Anterior cingulate cortex (tissue), 58 donors: ENCODE data around the gene EPAS1.
A peak's percentile ranks its signal among the peaks of the same experiment; 100 is the strongest.

Experiments used
- DNase-seq, 58 donors: peaks; one replicate each; lab custom pipeline; 2025; lab: John Stamatoyannopoulos, UW

EPAS1 gene

DNA sequence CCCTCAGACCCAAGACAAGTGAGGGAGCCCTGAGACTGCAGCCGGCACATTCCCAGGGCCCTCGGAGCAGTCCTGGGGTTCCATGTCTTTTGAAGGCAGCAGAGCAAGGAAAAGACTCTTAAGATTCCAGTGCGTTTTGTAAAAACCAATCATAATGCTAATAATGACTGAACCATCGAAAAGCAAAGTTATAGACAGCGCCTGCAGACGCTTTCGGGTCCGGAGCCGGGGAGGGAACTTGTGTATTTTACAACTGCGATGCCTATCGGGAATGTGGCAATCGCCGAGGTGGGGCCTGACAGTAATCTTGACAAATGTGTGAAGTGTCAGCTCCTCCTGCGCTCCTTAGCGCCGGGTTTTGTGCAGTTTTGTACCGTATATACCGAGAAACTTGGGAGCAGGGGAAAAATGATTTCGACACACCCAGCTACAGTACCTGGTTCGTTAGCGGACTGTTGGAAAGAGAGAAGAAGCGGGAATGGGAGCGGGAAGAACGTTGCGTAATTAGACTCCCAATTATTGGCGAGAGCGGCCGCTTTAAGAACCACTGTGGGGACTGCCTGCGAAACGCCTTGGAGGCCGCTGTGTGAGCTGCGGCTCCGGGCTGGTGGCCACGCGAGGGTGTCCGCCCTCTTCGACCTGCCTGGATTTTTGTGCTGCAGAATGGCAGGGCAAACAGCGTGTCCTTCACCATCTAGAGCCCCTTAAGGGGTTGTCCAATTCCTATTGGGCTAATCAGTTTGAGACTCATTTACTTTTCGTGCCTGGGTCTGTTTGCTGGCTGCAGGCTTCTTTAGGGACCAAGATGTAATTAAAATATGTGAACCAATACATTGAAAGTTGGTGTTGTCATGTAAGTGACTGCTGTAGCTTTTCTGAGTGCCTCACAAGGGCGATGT is 2.4 kb downstream of the EPAS1 start:
- DNase-seq: peak in 32 of 58 donors; percentile 11 to 69 (median 29)

DNA sequence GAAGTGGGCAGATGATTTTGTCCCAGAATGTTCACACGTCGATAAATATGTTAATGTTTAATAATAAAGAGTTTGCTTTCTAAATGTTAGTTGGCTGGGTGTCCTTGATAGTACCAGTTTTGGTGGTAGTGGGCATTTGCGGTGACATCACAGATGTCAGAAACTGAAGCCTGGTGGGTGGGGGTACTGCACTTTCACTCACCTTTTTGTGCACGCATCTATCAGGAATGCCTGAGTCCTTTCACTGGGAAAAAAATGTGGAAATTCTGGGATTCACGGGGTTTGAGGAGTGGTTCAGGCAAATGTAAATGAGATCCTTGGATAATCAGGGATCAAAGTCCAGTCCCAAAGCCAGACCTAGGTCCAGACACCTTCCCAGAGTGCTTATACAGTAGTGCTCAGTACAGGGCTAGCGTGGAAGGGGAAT is 3.2 kb downstream of the EPAS1 start:
- DNase-seq: no peak

DNA sequence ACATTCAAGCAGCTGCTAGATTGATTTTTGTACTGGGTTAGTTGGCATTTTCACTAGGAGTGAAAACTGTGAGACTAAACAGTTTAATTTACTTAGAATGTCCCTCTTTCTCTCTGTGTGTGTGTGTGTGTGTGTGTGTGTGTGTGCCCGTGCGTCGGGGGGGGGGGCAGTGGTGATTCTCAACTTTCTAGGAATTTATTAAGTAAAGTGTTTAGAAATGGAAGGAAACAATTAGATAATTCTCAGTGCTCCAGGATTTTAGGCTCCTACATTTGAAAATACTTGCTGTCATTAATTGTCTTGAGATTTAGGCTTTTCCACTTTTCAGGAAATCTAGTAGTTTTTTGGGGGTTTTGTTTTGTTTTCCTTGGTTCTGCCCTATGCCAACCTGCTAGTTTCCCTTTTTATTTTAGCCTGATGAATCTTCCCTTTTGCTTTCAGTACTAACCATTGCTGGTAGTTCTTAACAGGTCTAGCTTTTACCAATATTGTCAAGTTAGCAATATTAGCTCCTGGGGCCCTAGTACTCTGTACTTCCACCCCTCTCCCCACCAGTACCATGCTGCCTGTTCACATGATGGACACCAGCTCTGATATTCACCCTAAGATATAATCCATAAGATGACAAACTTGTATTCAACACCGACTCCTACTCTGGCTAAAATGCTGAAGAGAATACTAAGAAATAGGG is 4.9 kb downstream of the EPAS1 start:
- DNase-seq: no peak

DNA sequence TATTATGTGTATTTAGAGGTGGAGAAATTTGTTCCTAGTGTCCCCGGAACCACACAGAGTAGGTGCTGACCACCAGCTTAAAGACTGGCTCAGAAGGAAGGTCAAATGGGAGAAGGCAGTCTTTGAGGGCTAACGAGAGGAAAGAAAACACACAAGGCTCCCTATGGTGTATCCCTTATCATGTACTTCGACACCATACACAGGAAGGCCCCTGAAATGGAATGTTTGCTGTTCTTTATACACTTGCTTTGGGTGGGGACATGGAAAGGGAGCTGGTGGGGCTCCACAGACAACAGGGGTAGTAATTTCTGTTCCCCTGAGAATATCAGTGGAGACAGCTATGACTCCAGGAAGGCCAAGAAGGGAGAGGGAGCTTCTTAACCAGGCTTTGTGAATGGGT is 6.0 kb downstream of the EPAS1 start:
- no peak for DNase-seq

DNA sequence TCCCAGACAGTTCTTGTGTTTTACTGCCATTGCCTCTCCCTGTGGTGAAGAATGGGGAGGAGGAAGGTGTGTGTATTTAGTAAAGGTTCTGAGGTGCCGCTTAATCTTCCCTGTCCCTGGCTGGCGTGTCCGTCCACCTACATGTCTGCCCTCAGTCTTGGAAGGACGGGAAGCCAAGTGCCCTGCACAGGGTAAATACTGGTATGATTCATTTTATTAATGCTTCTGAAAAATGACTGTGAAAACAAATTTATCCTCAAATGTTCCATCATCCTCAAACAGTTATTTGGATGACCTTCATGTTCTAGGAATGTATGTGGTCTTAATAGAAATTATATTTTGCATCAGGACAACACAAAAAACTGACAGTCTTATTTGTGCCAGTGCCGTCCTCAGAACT is 6.6 kb downstream of the EPAS1 start:
- DNase-seq: no peak

DNA sequence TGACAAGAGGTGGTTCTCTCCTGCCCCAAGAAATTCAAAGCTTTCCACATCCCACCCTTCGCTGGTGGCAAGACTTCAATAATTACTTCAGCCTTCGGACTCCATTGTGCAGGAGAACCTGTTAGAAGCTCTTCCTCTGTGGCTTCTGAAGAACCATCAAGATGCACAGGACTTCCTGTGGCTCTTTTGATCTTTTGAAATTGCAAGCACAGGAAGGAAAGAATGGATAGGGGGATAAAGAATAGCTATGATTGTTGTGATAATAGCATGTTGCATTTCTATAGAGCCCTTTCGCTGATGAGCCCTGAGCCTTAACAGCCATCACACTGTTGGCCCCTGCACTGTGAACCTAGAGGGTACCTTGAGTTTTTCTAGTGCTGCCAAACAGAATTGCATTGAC is 7.4 kb downstream of the EPAS1 start:
- no peak for DNase-seq

DNA sequence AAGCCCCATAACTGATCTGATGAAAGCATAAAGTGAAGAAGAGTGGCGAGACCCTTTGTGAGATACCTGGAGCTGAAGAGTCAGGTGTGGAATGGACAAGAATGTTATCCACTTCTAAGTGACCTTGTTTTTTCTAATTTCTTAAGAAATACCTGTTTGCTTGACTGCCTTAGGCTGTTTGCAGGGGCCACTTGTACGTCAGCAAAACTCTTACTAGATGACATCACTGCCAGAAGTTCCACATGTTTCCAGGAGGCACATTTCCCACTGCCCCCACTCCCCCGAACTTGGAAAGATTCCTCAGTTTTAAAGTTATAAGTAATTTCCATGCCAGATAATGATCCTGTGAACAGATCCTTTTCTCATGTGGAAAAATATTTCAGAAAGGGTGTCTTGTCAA is 8.0 kb downstream of the EPAS1 start:
- no peak for DNase-seq

DNA sequence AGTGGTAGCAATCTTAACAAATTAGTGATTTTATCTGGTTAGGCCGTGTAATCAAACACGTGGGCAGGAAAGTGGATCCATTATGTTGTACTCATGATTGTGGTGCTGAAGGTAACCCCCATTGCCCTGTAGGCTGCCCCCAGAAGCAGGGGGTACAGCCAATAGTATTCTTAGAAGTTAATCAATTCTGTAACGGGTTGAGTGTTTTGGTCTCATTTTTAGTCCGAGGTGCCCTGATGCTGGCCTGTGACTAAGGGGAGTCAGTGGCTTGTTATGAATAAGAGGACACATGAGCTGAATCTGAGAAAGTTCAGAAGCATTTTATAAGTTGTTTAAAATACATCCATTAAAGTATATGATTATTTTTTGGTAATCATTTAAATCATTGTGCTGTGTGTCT is 8.6 kb downstream of the EPAS1 start:
- DNase-seq: no peak

DNA sequence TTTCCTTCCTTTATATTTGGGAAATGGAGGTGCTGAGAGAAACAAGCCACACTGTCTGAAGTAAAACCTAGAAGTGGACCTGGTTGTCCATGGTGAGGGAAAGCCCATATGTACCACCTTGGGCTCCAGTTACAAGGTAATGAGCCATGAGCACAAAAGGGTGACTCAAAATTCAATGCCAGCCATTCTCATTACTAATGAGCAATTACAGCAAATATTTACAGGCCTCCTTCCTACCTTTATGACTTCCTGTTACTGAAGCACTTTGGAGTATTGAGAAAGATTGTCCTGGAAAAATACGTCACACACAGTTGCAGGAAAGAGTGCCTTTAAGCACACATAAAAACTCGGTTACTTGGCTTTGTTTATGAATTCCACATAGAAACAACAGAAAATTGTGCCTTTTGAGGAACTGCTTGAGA is 9.1 kb downstream of the EPAS1 start:
- DNase-seq: no peak

DNA sequence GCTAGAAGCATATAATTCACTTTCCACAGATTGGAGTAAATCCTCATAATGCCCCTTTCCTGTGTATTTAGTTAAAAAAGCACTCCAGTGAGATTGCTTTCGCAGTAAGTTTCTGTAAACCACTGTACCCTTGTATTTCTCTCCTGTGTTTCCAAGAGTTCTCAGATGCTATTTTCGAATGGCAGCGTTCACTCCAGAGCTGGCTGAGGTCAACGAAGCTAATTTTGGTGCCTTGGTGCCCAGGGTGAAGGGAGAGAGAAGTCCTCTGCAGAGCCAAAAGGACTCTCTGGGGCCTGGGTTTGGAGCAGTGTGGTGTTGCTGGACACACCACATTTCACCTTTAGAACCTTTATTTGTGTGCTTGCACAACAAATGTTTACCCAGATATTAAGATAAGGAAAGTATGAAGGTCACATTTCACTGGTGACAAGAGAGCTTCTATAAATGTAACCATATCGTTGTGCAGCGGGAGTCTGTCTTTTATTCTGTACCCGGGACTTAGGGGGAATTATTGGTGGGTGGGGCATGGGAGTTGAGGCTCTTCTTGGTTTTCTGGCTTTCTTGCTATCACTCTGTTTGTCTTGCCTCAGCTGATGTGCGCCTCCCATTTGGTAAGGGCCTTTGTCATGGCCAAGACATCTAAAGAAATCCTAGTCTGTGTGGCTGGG is 9.9 kb downstream of the EPAS1 start:
- DNase-seq: no peak

DNA sequence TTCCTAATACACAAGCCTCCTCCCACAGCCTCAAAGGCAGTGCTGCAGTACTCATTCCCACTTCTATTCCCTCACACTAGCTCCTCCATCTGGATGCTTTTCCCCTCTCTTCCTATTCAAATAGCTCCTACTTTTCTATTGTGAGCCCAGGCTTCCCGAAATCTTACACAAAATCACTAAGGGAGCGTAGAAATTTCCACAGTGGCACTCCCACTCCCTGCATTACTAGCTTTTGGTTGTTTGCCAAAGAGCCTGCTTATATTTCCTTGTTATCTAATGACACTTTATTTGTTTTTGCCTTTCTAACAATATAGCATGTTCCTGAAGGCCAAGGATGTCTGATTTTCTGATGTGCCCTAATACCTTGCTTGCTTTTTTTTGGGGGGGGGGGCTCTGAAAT is 10.9 kb downstream of the EPAS1 start:
- DNase-seq: no peak

DNA sequence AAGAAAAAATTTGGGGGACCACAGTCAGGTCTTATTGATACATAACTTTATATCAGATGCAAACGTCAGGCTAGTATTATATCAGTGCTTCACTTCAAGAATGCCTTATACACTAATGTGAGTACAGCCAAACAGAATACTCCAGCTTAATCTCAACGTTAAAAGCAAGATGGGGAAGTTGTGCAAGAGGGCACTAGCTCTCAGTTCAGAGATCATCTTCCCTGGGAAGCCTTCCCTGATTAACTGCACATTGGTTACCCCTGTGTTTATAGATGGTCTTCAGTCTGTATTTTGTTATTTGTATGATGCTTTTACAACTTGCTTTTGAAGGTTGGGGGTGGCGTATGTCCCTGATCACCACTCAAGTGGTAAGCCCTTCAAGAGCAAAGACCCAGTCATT is 11.4 kb downstream of the EPAS1 start:
- no peak for DNase-seq

DNA sequence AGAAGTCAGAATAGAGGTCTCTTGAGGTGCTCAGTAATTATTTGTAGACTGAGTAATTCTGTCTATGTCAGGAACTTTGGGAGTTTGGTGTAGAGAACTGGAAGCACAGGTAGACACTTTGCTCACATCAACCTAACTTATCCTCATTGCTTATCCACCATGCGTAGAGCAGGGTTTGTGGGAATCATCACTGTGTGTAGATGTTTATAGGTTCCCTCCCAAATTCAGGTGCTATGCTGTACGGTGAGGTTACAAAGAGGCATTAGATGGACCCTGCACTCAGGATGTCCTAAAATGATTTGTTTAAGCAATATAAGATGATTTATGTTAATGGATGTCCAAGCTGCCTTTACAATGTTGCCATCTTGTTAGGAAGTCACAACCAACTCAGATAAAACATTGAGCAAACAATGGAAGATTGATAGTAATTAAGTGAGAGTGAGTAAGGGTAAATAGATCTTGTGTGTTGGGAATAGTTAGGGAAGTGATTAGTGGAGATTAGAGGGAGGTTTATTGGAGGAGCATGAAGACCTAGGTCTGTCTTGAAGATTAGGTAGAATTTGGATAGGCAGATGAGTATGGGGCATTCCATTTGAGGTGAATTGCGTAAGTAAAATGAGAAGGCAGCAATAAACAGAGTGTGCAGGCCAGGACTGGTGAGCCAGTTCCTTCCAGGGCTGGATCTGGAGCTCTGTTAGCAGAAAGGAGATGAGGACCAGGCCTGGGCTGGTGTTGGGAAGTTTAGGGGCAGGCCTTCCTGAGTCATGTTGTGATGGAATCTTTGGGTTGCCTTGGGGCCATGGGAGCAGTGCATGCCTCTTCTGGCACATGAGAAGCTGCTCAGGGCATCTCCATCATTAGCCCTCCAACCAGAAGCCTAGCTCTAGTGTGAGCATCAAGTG is 12.1 kb downstream of the EPAS1 start:
- DNase-seq: no peak

DNA sequence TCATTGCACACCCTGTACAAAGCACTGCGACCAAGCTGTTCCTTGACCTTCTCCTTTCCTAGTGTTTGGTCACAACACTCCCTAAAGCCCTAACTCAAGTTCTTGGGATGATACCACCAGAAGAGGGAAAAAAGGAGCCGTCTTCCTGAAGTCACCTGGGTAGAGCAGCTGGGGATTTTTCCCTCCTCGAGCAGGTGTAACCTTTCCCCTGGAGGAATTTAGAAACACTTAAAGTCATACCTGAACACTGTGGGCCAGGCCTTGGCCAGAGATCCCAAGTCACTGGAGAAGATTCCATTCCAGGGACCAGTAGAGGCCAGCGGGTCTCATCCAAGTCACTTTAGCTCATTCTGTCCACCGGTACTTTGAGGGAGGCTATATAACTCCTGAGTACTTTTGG is 13.2 kb downstream of the EPAS1 start:
- DNase-seq: no peak

DNA sequence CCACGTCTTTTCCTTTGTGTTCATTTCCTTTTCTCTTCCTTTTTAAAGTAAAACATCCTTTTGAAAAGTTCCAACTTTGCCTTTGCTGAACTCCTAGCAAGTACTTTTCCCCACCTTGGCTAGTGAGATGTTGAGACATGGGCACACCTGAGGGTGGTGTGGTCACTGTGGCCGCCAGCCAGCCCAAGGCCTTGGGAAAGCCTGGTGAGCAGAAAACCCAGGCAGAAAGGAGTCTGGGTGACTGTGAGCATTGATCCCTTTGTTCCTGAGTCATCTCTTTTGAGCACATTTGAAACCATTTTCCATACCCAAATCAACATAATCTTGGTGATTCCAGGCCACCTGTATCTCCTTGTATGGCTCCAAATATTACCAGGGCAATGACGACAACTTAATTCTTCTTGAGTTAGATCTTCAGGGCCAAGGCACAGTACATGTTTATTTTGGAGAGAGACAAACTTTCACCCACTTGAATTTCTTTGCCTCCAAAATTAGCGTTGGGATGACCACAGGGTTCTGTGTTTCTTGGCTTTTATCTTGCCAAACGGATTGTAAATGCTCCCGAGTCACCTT is 14.5 kb downstream of the EPAS1 start:
- DNase-seq: no peak

DNA sequence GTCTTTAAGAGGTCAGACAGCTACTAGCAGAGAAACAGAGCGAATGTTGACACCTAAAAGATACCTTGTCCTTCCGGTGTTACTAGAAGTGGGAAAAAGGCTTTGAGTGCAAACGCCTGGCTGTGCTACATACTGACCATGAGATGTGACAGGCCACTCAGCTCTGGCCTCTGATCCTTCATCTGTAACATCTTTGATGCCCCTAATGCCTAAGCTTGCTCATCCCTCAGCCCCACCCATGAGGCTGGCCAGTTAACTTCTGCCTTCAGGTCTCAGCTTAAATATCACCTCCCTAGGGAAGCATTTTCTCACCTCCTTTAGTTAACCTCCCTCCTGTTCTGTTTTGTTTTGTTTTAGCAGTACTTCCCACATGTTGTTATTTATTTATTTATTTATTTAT is 15.9 kb downstream of the EPAS1 start:
- no peak for DNase-seq

DNA sequence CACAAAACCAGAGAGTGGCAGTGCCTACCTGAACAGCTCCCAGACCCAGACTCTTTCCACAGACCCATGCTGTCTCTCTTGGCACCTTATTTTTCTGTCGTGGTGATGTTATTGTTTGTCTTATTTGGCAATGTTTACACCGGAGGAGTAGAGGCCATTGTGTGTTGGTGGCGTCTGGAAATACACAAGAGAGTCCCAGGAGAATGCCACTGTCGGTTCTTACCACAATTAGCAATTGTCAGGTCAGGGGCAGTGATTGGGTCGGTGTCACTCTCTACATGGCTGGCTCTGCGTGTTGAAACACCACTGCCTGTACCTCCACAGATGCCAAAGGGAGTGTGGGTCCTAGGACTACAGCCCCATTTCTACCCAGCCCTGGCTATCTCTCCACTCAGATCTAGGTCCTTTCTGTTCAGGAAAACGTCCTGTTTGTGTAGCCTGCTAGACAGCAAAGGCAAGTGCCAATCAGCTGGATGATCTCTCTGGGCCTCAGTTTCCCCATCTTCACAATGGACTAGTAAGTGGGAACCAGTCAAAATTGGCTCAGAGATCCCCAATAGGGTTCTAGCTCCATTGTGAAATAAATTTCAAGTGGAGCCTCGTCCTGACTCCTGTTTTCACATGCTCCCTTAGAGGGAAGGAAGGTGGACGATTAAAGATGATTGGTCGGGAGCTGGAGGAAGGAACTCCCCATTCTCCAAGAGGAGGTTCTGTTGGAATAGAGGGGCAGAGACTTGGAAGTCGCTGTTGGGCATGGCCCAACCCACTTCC is 17.0 kb downstream of the EPAS1 start:
- DNase-seq: no peak

DNA sequence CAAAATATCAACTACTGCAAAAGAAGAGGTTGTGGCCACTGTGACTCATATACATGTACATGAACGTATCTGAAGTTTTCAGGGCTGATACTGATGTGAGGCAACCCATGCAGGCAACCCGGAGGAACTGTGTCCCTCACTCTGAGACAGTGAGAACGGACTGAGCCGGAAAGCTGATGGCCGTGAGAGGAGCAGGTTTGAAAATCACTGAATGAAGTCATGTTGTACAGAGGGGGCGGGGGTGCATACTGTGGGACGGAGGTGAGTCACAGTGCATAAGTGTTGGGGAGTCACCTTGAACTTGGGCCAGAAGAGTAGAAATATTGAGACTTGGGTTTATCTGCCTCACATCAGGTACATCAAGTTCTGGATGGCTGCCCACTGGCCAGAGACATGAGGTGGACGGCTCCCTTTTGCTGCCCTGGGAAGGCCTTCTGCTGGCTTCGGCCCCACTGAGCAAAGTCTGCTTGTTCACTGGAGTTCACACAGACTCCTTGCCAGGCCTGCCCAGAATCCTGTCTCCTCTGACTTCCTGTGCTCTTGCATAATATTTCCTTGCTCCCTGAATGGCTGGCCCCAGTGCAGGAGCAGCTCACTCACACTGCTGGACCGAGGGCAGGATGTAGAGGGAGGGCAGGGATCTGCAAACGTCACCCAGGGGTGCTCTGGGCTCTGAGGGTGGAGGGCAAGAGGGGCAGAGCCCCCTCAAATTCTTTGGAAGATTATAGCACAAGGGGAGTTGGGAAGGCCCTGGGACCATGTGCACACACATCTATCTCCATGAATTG is 18.1 kb downstream of the EPAS1 start:
- DNase-seq: peak in 26 of 58 donors; percentile 18 to 61 (median 37)
